Mammary epithelial cell (primary cell): ENCODE measurements around the gene CHPF.

Experiments
- CTCF ChIP-seq, 2 donors: IDR thresholded peaks in 1 of 2; conservative IDR thresholded peaks in 1 of 2; 2 replicates each; pipeline ENCODE4 v1.5.1; 2011 to 2012; ENCODE audit warnings: inconsistent platforms in 2 of 2, low read length in 2 of 2, mild to moderate bottlenecking in 2 of 2, control low read depth in 1 of 2, low read depth in 1 of 2; ENCODE audit not compliant: insufficient read depth in 1 of 2; ENCODE audit errors: extremely low read depth in 1 of 2
- EZH2 ChIP-seq: IDR thresholded peaks from 2 replicates; pipeline ENCODE4 v1.6.1; 2012; ENCODE audit warnings: low read length, inconsistent platforms, borderline replicate concordance

GRCh38 chr2:219497495-219498279 is 45.9 kb downstream of the CHPF start:
- TF ChIP-seq CTCF (conservative IDR thresholded peaks at IDR 0.05 in 1 of 2, IDR thresholded peaks at IDR 0.05 in 1 of 2; ENCODE audit: extremely low read depth in 1 of 2, insufficient read depth in 1 of 2, low read depth in 1 of 2, low read length in 2 of 2) (no peak), EZH2 (no peak)
